MM.1S (cell line): Measurements from ENCODE around the gene AP2A2.

ENCODE experiments used
- DNase-seq: peaks from one replicate; pipeline ENCODE4 v3.0.0-alpha.2; 2015
- H2AFZ ChIP-seq: fragments of 300-600 bp; sonication (generic); 2 replicates; pipeline ENCODE4 v1.6.0; 2016; ENCODE audit warnings: antibody characterized with exemption, low read length
- H3F3A ChIP-seq: fragments of 300-600 bp; sonication (generic); 2 replicates; pipeline ENCODE4 v1.6.1; 2016; ENCODE audit warnings: mild to moderate bottlenecking, antibody characterized with exemption, low read length, moderate library complexity, mixed read lengths; ENCODE audit not compliant: insufficient read depth
- H3K27ac ChIP-seq: fragments of 300-600 bp; sonication (generic); 2 replicates; pipeline ENCODE4 v1.5.1; 2016; ENCODE audit warnings: mild to moderate bottlenecking, low read length
- H3K27me3 ChIP-seq: fragments of 300-600 bp; sonication (generic); replicated peaks from 2 replicates; pipeline ENCODE4 v1.6.0; 2016; ENCODE audit warnings: low read length; ENCODE audit not compliant: insufficient read depth
- H3K36me3 ChIP-seq: fragments of 300-600 bp; sonication (generic); replicated peaks from 2 replicates; pipeline ENCODE4 v1.6.1; 2016; ENCODE audit warnings: mild to moderate bottlenecking, low read length, mixed read lengths; ENCODE audit not compliant: insufficient read depth
- H3K4me1 ChIP-seq: fragments of 300-600 bp; sonication (generic); 2 replicates; pipeline ENCODE4 v1.6.1; 2016; ENCODE audit warnings: low read length, mixed read lengths
- H3K4me2 ChIP-seq: fragments of 300-600 bp; sonication (generic); 2 replicates; pipeline ENCODE4 v1.6.0; 2016; ENCODE audit warnings: low read depth, low read length
- H3K4me3 ChIP-seq: fragments of 300-600 bp; sonication (generic); 2 replicates; pipeline ENCODE4 v1.5.1; 2016; ENCODE audit warnings: low read length, mixed read lengths
- H3K79me2 ChIP-seq: fragments of 300-600 bp; sonication (generic); 2 replicates; pipeline ENCODE4 v1.6.1; 2016; ENCODE audit warnings: mixed run types, low read length, mixed read lengths
- H3K9ac ChIP-seq: fragments of 300-600 bp; sonication (generic); 2 replicates; pipeline ENCODE4 v1.6.1; 2016; ENCODE audit warnings: low read length, mixed read lengths
- H3K9me2 ChIP-seq: fragments of 300-600 bp; sonication (generic); replicated peaks from 2 replicates; pipeline ENCODE4 v1.6.1; 2016; ENCODE audit warnings: mild to moderate bottlenecking, low read length, mixed read lengths; ENCODE audit not compliant: insufficient read depth
- H3K9me3 ChIP-seq: fragments of 300-600 bp; sonication (generic); replicated peaks from 2 replicates; pipeline ENCODE4 v1.6.1; 2016; ENCODE audit warnings: mild to moderate bottlenecking, low read length, mixed read lengths; ENCODE audit not compliant: insufficient read depth
- H4K20me1 ChIP-seq: fragments of 300-600 bp; sonication (generic); 2 replicates; pipeline ENCODE4 v1.6.1; 2016; ENCODE audit warnings: mild to moderate bottlenecking, low read length, moderate library complexity, mixed read lengths; ENCODE audit not compliant: insufficient read depth
- CTCF ChIP-seq: fragments of 300-600 bp; sonication (generic); IDR thresholded peaks from 2 replicates; pipeline ENCODE4 v1.5.1; 2016; ENCODE audit warnings: antibody characterized with exemption, low read length, mixed read lengths
- EZH2 ChIP-seq: fragments of 300-600 bp; sonication (generic); optimal IDR thresholded peaks from 2 replicates; pipeline ENCODE3; 2017; ENCODE audit warnings: low read depth, mild to moderate bottlenecking, antibody characterized with exemption, low read length, mixed read lengths
- EZH2phosphoT487 ChIP-seq: fragments of 300-600 bp; sonication (generic); IDR thresholded peaks from 2 replicates; pipeline ENCODE4 v1.6.1; 2018; ENCODE audit warnings: antibody characterized with exemption, low read length

Gene AP2A2

GRCh38 chr11:1027483-1028290 is 102.0 kb downstream of the AP2A2 start:
- no peak overlapping the region for H3K4me3 ChIP-seq
- TF ChIP-seq CTCF: no peak
- no peak for TF ChIP-seq EZH2
- no peak for TF ChIP-seq EZH2phosphoT487
- no peaks in the 10 kb centered on the region for H3K36me3 ChIP-seq
- H3K4me2 ChIP-seq: no peak overlapping the region
- H2AFZ ChIP-seq: no peak overlapping the region
- H3K27me3 ChIP-seq: peaks cover 47% of the 10 kb centered on the region
- no peaks in the 10 kb centered on the region for H3K4me1 ChIP-seq
- H3K9me2 ChIP-seq: no peaks in the 10 kb centered on the region
- no peaks in the 10 kb centered on the region for H3K79me2 ChIP-seq
- no peaks in the 10 kb centered on the region for H4K20me1 ChIP-seq
- H3K9ac ChIP-seq: no peak overlapping the region
- DNase-seq: no peak
- H3K27ac ChIP-seq: no peak overlapping the region
- no peaks in the 10 kb centered on the region for H3F3A ChIP-seq
- H3K9me3 ChIP-seq: no peaks in the 10 kb centered on the region

- Histone ChIP-seq H3K4me3 (no peak overlapping the region), H3K9me3 (no peaks in the 10 kb centered on the region), H3K36me3 (no peaks in the 10 kb centered on the region), H3K27ac (no peak overlapping the region), H2AFZ (no peak overlapping the region), H3K9ac (no peak overlapping the region), H4K20me1 (no peaks in the 10 kb centered on the region), H3K4me1 (no peaks in the 10 kb centered on the region), H3K79me2 (no peaks in the 10 kb centered on the region), H3K4me2 (no peak overlapping the region), H3K27me3 (peaks cover 53% of the 10 kb centered on the region), H3K9me2 (no peaks in the 10 kb centered on the region), H3F3A (no peaks in the 10 kb centered on the region)
- TF ChIP-seq CTCF (no peak), EZH2phosphoT487 (no peak), EZH2 (no peak)
- DNase-seq: no peak
These were observed 102.5 kb downstream of the AP2A2 start for GRCh38 chr11:1028291-1028540.

- Histone ChIP-seq H3K4me2 (no peak overlapping the region), H3K27ac (no peak overlapping the region), H3K27me3 (peaks cover 57% of the 10 kb centered on the region), H2AFZ (no peak overlapping the region), H3K4me3 (no peak overlapping the region), H3K9ac (no peak overlapping the region), H3K4me1 (no peaks in the 10 kb centered on the region), H3K9me3 (no peaks in the 10 kb centered on the region), H3K79me2 (no peaks in the 10 kb centered on the region), H3F3A (no peaks in the 10 kb centered on the region), H3K9me2 (no peaks in the 10 kb centered on the region), H4K20me1 (no peaks in the 10 kb centered on the region), H3K36me3 (no peaks in the 10 kb centered on the region)
- no peak for DNase-seq
- TF ChIP-seq CTCF: no peak
- no peak for TF ChIP-seq EZH2phosphoT487
- no peak for TF ChIP-seq EZH2
These were observed 102.9 kb downstream of the AP2A2 start for GRCh38 chr11:1028616-1029015.
